Breast epithelium (tissue), 4 donors: ENCODE results near the gene LMNTD2. TPM values are rescaled to one million over a fixed set of nuclear protein-coding genes. Genes with fewer than 3 reads are reported as not detected.
A peak's percentile ranks its signal among the peaks of the same experiment; 100 is the strongest.

Source experiments
- DNase-seq, 2 donors: peaks; one replicate each; pipeline ENCODE4 v3.0.0-alpha.2; 2019; ENCODE audit warnings: low spot score in 2 of 2
- H3K27ac ChIP-seq, 2 donors: fragments of 200-600 bp; sonication (generic) in 1 of 2; one replicate each; pipeline ENCODE4 v1.5.1; 2016 to 2019; ENCODE audit warnings: mild to moderate bottlenecking in 1 of 2
- H3K27me3 ChIP-seq, 2 donors: fragments of 200-600 bp; sonication (generic) in 1 of 2; one replicate each; pipeline versions ENCODE4 v1.5.1 to v1.6.0; 2017 to 2019; ENCODE audit warnings: control low read depth in 1 of 2, mild to moderate bottlenecking in 1 of 2
- H3K36me3 ChIP-seq: fragments of 200-600 bp; one replicate; pipeline ENCODE4 v1.5.1; 2019
- H3K4me1 ChIP-seq, 2 donors: fragments of 200-600 bp; sonication (generic); one replicate each; pipeline ENCODE4 v1.5.1; 2016 to 2019; ENCODE audit warnings: control low read depth in 1 of 2
- H3K4me3 ChIP-seq, 3 donors: fragments of 200-600 bp; sonication (generic); 1 replicate in 2 of 3; 2 replicates in 1 of 3; pipeline ENCODE4 v1.5.1; 2016 to 2019; ENCODE audit warnings: mild to moderate bottlenecking in 3 of 3, moderate library complexity in 2 of 3
- H3K9me3 ChIP-seq, 2 donors: fragments of 200-600 bp; sonication (generic) in 1 of 2; one replicate each; pipeline ENCODE4 v1.5.1; 2016 to 2019; ENCODE audit warnings: control low read depth in 1 of 2
- POLR2A ChIP-seq: fragments of 450-650 bp; IDR thresholded peaks from one replicate; pipeline ENCODE4 v1.6.1; 2016; ENCODE audit warnings: antibody characterized with exemption, mild to moderate bottlenecking, moderate library complexity
- POLR2AphosphoS5 ChIP-seq, 3 donors: sonication (generic); formaldehyde crosslinking; IDR thresholded peaks; one replicate each; pipeline ENCODE4 v1.6.1; 2017; ENCODE audit warnings: antibody characterized with exemption in 3 of 3
- intact Hi-C: fragments of 100-400 bp; cut with DNase I; formaldehyde crosslinking; loops from one replicate; pipeline ENCODE4 v1.15.1; 2023; ENCODE audit warnings: low total_unique reads
- total RNA-seq, 3 donors: library from RNA; depleted of rRNA; stranded (reverse); fragments of >200 nt; gene quantifications; one replicate each; pipeline ENCODE4 v1.1.0, GENCODE V29; 2016
- TF ChIP-seq, protein P1 (sequence below), 3 donors: fragments of 450-650 bp; IDR thresholded peaks; one replicate each; pipeline ENCODE4 v1.5.1; 2016 to 2017; ENCODE audit warnings: antibody characterized with exemption in 3 of 3, mild to moderate bottlenecking in 3 of 3, moderate library complexity in 3 of 3

LMNTD2 gene
- total RNA-seq, 3 donors from 2014 or later, result 2.6 to 6.1 (median 5.2) TPM

DNA sequence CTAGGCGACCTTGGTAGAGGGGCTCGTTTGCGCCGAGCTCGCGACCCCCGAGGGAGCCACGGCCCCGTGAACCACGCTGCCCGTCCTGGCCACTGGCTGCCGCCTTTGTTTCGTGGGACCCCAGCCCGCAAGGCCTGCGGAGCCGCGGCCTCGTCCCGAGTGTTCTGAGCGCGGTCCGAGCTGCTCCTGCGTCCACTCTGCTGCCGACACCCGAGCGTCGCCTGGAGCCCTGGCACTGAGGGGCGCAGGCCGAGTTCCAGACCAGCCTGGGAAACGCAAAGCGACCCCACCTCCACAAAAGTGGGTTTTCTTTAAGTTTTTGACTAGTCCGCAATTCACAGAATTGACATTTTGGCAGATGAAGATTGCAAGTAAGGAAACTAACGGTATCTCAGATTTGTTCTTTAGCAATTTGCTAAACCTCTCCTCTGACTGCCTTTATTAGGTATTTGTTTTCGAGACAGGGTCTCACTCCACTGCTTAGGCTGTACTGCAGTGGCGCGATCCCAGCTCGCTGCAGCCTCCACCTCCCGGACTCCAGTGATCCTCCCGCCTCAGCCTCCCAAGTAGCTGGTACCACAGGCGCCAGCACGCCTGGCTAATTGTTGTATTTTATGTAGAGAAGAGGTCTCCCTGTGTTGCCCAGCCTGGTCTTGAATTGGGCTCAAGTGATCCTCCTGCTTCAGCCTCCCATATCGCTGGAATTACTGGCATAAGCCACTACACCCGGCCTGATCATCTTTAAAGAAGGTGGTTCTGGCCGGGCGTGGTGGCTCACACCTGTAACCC lies 52.6 kb downstream of the LMNTD2 start:
- Histone ChIP-seq H3K4me3 (peak overlapping the region; percentile 83 to 88 (median 85)), H3K27me3 (no peaks in the 10 kb centered on the region), H3K4me1 (peaks cover 9 to 15% of the 10 kb centered on the region in 2 donors), H3K27ac (peak overlapping the region; percentile 99), H3K36me3 (no peaks in the 10 kb centered on the region), H3K9me3 (no peaks in the 10 kb centered on the region)
- no peak for DNase-seq
- intact Hi-C loops, result no loop called here
- TF ChIP-seq POLR2A (no peak), POLR2AphosphoS5 (IDR thresholded peaks at IDR 0.05) (no peak)
- TF ChIP-seq, protein P1, sequence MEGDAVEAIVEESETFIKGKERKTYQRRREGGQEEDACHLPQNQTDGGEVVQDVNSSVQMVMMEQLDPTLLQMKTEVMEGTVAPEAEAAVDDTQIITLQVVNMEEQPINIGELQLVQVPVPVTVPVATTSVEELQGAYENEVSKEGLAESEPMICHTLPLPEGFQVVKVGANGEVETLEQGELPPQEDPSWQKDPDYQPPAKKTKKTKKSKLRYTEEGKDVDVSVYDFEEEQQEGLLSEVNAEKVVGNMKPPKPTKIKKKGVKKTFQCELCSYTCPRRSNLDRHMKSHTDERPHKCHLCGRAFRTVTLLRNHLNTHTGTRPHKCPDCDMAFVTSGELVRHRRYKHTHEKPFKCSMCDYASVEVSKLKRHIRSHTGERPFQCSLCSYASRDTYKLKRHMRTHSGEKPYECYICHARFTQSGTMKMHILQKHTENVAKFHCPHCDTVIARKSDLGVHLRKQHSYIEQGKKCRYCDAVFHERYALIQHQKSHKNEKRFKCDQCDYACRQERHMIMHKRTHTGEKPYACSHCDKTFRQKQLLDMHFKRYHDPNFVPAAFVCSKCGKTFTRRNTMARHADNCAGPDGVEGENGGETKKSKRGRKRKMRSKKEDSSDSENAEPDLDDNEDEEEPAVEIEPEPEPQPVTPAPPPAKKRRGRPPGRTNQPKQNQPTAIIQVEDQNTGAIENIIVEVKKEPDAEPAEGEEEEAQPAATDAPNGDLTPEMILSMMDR (IDR thresholded peaks at IDR 0.05), result no peak

DNA sequence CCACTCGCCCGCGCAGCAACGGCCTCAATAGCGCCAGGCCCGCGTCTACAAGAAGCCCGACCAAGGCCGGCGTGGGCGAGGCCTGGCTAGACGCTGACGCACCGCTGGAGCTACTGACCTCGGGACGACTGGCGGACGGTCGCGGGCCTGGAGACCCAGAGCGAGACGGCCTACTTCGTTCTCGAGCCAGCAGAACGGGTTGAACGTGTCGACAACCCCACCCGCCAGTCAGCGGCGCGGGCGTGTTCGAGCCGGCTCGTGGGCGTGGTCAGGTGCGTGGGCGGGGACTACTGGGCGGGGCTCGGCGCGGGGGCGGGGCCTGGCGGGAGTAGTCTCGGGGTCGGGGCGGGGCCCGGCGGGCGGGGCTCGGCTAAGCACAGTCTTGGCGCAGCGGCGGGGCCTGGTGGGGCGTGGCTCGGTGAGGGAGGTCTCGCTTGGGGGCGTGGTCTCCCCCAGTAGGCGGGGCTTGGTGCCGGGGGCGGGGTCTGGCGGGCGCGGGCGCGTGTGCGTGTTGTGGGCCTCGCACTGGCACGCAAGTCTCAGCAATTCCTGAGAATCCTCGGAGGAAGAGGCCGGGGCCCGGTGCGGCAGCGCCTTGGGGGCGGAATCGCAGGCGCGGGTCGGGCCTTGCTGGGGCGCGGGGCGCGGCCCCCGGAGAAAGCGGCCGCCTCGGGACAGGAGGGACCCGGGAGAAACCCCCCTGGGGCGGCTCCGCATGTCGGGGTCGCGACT lies 53.4 kb downstream of the LMNTD2 start, which contains the start of gene RNH1:
Gene RNH1, minus strand, starts transcription at position 248 of the 732 bp plus-strand sequence. CDS start 5,080 bp downstream, outside the sequence.
- H3K9me3 ChIP-seq, result no peaks in the 10 kb centered on the region
- peak within 1 kb of the TSS; percentile 99 for H3K27ac ChIP-seq
- intact Hi-C loops, result no loop called here
- TF ChIP-seq POLR2A (no peak), POLR2AphosphoS5 (IDR thresholded peaks at IDR 0.05) (peak; percentile 78 to 83 (median 82))
- no peaks in the 10 kb centered on the region for H3K27me3 ChIP-seq
- H3K4me1 ChIP-seq, result peaks cover 9 to 15% of the 10 kb centered on the region in 2 donors
- H3K36me3 ChIP-seq, result no peaks in the 10 kb centered on the region
- peak; percentile 97 to 99 for DNase-seq
- H3K4me3 ChIP-seq, result peak within 1 kb of the TSS; percentile 83 to 88 (median 85)

DNA sequence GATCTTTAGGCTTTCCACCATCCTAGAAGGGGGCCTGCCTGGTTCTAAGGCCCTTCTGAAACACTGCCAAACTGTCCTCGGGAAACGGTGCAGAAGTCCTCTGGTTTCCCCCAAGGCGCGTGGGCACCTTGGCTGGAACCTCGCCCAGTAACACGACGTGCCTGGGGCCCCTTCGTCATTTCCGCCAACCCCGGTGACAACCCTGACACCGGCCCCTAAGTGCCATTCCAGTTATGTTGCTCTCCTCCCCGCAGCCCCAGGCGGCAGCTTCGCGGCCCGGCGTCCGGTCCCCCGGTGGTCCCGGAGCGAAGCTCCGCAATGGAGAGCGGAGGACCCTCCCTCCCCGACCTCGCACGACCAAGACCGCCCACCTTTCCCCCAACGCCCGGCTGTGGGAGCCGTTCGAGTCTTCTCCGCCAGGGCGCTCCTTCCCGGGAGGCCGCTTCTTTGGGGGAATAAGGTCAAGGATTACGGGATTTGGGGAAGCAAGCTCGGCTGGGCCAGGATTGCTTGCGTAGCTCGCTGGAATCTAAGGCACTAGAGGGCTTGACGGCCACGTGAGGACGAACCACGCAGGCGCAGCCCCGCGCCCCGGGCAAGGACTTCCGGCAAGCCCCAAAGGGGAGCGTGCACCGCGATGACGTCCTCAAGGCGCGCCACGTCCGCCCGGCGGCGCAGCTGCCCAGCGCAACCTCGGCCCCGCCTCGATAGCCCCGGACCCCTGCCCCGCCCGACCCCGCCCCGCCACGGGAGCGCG lies 54.1 kb downstream of the LMNTD2 start:
- peak; percentile 80 to 89 (median 84) for TF ChIP-seq POLR2AphosphoS5 (IDR thresholded peaks at IDR 0.05)
- TF ChIP-seq, protein P1 (IDR thresholded peaks at IDR 0.05), result peak; percentile 35 to 46 (median 45)
- TF ChIP-seq POLR2A, result peak; percentile 64
- H3K27ac ChIP-seq, result peak overlapping the region; percentile 99
- H3K4me3 ChIP-seq, result peak overlapping the region; percentile 83 to 88 (median 85)
- no peaks in the 10 kb centered on the region for H3K27me3 ChIP-seq
- H3K9me3 ChIP-seq, result no peaks in the 10 kb centered on the region
- H3K4me1 ChIP-seq, result peaks cover 9 to 15% of the 10 kb centered on the region in 2 donors
- peak; percentile 91 to 95 for DNase-seq
- H3K36me3 ChIP-seq, result no peaks in the 10 kb centered on the region
- intact Hi-C loops, result no loop called here

DNA sequence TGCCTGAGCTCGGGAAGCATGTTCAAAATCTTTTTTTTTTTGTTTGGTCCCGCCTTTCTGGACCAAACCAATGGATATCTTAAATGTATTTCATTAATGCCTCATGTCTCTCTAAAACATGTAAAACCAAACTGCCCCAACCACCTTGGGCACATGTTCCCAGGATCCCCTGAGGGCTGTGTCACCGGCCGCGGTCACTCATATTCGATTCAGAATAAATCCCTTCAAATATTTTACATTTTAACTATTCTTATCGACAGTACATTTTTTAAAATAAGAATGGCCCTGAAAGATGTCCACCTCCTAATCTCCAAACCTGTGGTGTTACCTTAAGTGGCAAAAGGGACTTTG lies 55.6 kb downstream of the LMNTD2 start:
- DNase-seq, result no peak
- H3K4me1 ChIP-seq, result peaks cover 9 to 15% of the 10 kb centered on the region in 2 donors
- no peaks in the 10 kb centered on the region for H3K27me3 ChIP-seq
- no peaks in the 10 kb centered on the region for H3K9me3 ChIP-seq
- peaks cover 8% of the 10 kb centered on the region for H3K36me3 ChIP-seq
- peak overlapping the region; percentile 55 to 88 (median 60) for H3K4me3 ChIP-seq
- intact Hi-C loops, result no loop called here
- H3K27ac ChIP-seq, result peak overlapping the region; percentile 74 to 99
- TF ChIP-seq POLR2AphosphoS5 (IDR thresholded peaks at IDR 0.05) (no peak), POLR2A (no peak)
- TF ChIP-seq, protein P1 (IDR thresholded peaks at IDR 0.05), result no peak

Other genes starting within 250 kb of the LMNTD2 start
- gene IFITM1, start 246.7 kb downstream of the LMNTD2 start, total RNA-seq, result 100 to 1,000 TPM; 129 to 321 (median 142) TPM
- gene IFITM3, start 239.9 kb downstream of the LMNTD2 start, total RNA-seq, result 100 to 1,000 TPM; 158 to 361 (median 195) TPM
- gene B4GALNT4, start 191.2 kb downstream of the LMNTD2 start, total RNA-seq, result 10 to 100 TPM in 1 of 3 donors, 1 to 10 TPM in 1, under 1 TPM in 1; 0.48 to 11.3 (median 8.2) TPM
- gene PKP3, start 166.5 kb downstream of the LMNTD2 start, total RNA-seq, result 10 to 100 TPM in 2 of 3 donors, under 1 TPM in 1; 0.32 to 60.9 (median 36.7) TPM
- 10 to 100 TPM; 37.3 to 49.8 (median 46.5) TPM for gene SIGIRR, start 145.7 kb downstream of the LMNTD2 start, total RNA-seq
- 10 to 100 TPM in 1 of 3 donors, 1 to 10 TPM in 1, under 1 TPM in 1; 0.32 to 14.2 (median 9.8) TPM for gene ANO9, start 118.7 kb downstream of the LMNTD2 start, total RNA-seq
- 10 to 100 TPM; 23.8 to 53.7 (median 33.1) TPM for gene PTDSS2, start 110.5 kb downstream of the LMNTD2 start, total RNA-seq
- gene RNH1, start 53.5 kb downstream of the LMNTD2 start, total RNA-seq, result 100 to 1,000 TPM; 139 to 249 (median 209) TPM
- gene HRAS, start 25.2 kb downstream of the LMNTD2 start, total RNA-seq, result 10 to 100 TPM; 33.2 to 50.1 (median 33.4) TPM
- 1 to 10 TPM in 2 of 3 donors, under 1 TPM in 1; 0.16 to 1.6 (median 1.3) TPM for gene LRRC56, start 23.2 kb downstream of the LMNTD2 start, total RNA-seq
- gene RASSF7, start 232 bp upstream of the LMNTD2 start, total RNA-seq, result 10 to 100 TPM in 2 of 3 donors, 1 to 10 TPM in 1; 7.5 to 58.5 (median 33.1) TPM
- 10 to 100 TPM; 18.6 to 22.1 (median 21.3) TPM for gene PHRF1, start 15.7 kb upstream of the LMNTD2 start, total RNA-seq
- gene IRF7, start 55.2 kb upstream of the LMNTD2 start, total RNA-seq, result 10 to 100 TPM; 13.3 to 29.9 (median 27.9) TPM
- 1 to 10 TPM in 1 of 3 donors, not detected in 2; 6.2 TPM for gene CDHR5, start 64.2 kb upstream of the LMNTD2 start, total RNA-seq
- not detected for gene SCT, start 66.4 kb upstream of the LMNTD2 start, total RNA-seq
- under 1 TPM in 1 of 3 donors, not detected in 2; 0.29 TPM for gene DRD4, start 76.5 kb upstream of the LMNTD2 start, total RNA-seq
- 10 to 100 TPM; 25.3 to 42.6 (median 39.8) TPM for gene DEAF1, start 134.5 kb upstream of the LMNTD2 start, total RNA-seq
- gene TMEM80, start 135.1 kb upstream of the LMNTD2 start, total RNA-seq, result 10 to 100 TPM; 25.9 to 51.8 (median 29.1) TPM
- gene EPS8L2, start 145.5 kb upstream of the LMNTD2 start, total RNA-seq, result 100 to 1,000 TPM in 2 of 3 donors, 1 to 10 TPM in 1; 6.1 to 151 (median 115) TPM
- gene TALDO1, start 186.7 kb upstream of the LMNTD2 start, total RNA-seq, result 100 to 1,000 TPM; 137 to 239 (median 141) TPM
- 10 to 100 TPM in 2 of 3 donors, 1 to 10 TPM in 1; 9.9 to 17.4 (median 16.4) TPM for gene GATD1, start 216.7 kb upstream of the LMNTD2 start, total RNA-seq
- not detected for gene CEND1, start 229.4 kb upstream of the LMNTD2 start, total RNA-seq
- 10 to 100 TPM in 1 of 3 donors, 1 to 10 TPM in 2; 2.7 to 11.5 (median 4.7) TPM for gene SLC25A22, start 237.5 kb upstream of the LMNTD2 start, total RNA-seq
- 10 to 100 TPM; 10.2 to 17.3 (median 16.7) TPM for gene PIDD1, start 244.5 kb upstream of the LMNTD2 start, total RNA-seq
- gene RPLP2, start 249.2 kb upstream of the LMNTD2 start, total RNA-seq, result 1,000 to 10,000 TPM in 2 of 3 donors, 100 to 1,000 TPM in 1; 583 to 1,665 (median 1,093) TPM